ENCODE measurements around the gene TSNAX.

Gene TSNAX

GRCh38 chr1:231519166-231519565 lies 9.3 kb upstream of the TSNAX start:
- DNase-seq = no peak

GRCh38 chr1:231522038-231522437 lies 6.4 kb upstream of the TSNAX start:
- no peak for DNase-seq

DNA sequence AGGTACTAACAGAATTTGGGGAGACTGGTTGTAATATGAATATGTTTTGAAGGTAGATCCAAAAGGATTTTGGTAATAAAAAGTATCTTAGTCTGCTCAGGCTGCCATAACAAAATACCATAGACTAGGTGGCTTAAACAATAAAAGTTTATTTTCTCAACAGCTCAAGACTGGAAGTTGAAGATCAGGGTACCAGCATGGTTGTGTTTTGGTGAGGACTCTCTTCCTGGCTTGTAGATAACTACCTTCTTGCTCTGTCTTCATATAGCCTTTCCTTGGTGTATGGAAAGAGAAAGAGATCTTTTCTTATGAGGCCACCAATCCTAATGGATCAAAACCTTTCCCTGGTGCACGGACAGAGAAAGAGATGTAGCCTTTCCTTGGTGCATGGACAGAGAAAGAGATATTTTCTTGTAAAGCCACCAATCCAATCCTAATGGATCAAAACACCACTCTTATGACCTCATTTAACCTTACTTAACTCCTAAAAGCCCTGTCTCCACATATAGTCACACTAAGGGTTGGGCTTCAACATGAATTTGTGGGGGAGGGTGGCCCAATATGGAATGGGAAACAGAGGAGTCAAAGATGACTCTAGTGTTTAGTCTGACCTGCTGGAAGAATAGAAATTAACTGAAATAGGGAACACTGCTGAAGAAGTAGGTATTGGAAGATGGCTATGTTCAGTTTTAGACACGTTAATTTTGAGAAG lies 5.4 kb upstream of the TSNAX start:
- DNase-seq = no peak

DNA sequence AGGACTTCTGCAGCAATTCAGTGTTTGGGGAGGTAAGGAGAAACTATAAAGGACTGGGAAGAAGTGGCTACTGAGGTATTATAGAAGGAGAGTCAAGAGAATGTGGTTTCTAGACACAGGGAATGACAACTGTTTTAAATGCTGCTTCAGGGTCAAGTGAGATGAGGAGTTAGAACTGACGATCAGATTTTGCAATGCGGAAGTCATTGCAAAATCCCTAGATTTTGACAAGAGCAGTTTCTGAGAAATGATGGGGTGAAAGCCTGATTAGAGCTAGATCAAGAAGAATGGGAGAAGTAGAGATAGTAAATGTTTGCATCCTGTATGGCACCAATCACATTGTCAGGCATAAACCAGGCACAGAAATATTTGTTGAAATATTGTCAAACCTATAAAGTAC lies 4.7 kb upstream of the TSNAX start:
- DNase-seq = no peak

GRCh38 chr1:231526536-231526935 lies 1.9 kb upstream of the TSNAX start:
- no peak for DNase-seq

GRCh38 chr1:231527586-231528171 lies 790 bp upstream of the TSNAX start:
- DNase-seq = no peak

DNA sequence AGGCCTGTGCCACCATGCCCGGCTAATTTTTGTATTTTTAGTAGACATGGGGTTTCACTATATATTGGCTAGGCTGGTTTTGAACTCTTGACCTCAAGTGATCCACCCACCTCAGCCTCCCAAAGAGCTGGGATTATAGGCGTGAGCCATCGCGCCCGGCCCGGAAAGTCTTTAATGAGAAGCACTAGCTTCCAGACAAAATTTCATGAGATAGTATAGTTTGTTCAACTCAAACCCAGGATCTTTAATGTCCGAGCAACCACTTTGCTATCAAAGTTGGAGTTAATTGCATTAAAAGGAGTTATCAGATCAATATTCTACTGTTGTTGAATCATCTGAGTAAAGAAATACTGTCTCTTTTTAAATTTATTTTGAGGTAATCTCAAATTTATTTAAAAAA lies 4.8 kb downstream of the TSNAX start:
- no peak for DNase-seq

DNA sequence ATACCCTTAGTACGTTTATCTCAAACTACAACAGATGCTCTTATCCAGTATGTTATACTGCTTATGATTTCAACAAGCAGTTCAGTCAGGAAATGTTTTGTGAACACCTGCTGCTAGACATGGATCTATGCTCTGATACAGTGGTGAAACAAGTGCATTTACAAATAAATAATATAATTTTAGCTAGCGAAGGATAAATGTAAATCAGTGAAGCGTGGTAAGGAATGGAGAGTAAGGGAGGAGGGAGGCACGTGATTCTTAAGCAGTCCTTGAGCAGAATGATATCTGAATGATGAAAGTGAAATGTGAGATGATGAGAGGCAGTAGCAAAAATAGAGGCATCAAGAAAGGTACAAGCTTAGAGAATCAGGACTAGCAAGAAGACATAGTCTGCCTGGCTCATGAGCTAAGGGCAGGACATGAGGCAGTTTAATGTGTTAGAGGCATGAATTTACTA lies 6.3 kb downstream of the TSNAX start:
- DNase-seq = no peak

GRCh38 chr1:231536099-231536498 lies 7.6 kb downstream of the TSNAX start:
- DNase-seq = no peak

DNA sequence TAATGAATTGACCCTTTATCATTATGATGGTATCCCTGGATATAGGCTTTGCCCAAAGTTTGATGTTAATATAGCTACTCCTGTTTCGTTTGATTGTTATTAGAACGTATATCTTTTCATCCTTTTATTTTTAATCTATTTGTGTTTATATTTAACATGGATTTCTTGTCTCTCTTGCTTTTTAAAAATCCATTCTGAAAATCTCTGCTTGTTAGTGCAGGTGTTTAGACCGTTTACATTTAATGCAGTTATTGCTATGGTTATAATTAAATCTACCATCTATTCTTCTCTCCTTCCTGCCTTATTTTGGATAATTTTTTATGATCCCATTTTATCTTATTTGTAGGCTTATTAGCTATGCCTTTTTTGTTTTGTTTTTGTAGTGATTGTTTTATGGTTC lies 12.4 kb downstream of the TSNAX start:
- no peak for DNase-seq

DNA sequence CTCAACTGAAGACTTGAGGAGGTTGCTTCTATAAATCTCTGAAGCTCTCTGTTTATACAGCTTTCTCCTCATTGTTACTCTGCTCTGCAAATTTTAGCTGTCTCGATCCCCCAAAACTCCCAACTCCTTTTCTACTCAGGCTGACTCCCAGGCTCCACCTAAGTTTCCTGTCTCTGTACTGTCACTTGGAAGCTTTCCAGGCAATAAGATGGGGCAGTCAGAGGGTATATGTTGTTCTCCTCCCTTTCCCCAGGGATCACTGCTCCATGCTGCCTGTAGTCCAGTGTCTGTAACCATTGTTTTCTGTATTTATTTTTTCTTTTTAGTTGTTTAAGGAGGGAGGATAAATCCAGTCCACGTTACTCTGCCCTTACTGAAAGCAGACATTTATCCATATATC lies 13.4 kb downstream of the TSNAX start:
- no peak for DNase-seq

DNA sequence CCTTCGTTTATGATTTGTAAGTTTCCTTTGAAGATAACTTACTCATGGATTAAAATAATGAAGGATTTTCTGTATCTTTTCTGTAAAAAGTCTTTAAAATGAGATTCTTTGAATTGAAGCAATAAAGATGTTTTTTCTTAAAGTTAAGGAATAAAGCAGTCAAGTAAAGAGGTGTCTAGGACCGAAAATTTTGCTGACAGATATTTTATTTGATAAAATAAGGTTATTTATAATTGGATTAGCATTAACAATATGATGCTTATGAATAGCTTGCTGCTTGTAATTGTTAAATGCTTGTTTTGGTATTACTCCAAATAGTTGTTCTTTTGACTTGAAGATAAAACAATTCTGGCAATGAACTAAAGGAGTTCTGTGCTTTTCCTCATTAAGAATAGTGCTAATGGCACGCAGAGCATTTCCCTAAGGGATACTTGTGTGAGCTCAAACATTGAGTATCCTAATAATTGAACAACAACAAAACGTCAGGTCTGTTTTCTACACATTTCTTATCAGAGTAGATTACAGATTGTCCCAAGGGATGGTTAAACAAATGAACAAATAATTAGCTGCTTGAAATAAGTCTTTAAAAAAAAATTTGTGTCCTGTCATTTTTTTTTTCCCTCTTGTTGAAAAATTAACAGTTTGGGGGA lies 16.6 kb downstream of the TSNAX start:
- no peak for DNase-seq

DNA sequence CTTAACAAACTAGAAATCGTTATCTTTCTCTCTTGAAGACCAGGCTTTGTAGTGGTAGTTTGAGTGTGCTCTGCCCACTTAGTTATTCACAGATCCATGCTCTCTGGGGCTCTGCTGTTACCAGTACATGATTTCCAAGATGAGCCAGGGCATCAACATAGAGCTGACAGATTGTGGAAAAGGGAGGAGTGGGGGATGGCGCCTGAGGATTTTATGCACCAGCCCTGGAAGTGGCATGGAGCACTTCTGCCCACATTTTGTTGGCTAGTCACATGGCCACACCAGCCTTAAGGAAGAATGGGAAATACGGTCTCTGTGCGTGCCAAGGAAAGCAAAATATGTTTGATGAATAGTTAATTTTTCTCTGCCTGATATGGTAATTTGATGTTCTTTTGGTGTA lies 18.2 kb downstream of the TSNAX start:
- no peak for DNase-seq

DNA sequence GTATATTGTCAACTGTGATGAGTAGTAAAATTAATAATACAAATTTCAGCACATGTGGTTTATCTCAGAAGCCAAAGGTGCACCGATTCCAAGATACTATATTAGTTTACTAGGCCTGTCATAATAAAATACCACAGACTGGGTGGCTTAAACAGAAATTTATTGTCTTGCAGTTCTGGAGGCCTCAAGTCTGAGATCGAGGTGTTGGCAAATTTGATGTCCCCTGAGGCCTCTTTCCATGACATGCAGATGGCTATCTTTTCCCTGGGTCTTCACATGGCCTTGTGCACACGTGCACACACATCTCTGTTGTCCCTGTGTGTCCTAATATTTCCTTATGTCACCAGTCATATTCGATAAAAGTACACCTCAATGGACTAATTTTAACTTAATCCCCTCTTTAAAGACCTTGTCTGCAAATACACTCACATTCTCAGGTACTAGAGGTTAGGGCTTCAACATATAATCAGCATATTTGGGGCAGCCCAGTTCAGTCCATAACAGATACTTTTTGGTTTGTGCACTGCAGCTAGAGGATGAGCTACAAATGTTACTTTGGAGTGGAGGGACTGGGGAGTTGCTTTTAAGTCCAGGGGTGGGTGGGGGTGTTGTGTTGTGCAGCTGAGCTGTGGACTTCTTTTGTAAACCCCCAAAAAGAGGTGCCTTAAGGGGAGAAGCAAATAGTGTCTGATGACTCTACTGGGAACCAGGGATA lies 21.4 kb downstream of the TSNAX start:
- no peak for DNase-seq

GRCh38 chr1:231550448-231550781 lies 21.9 kb downstream of the TSNAX start:
- DNase-seq = no peak

GRCh38 chr1:231553320-231553719 lies 24.9 kb downstream of the TSNAX start:
- DNase-seq = no peak

GRCh38 chr1:231554969-231555368 lies 26.5 kb downstream of the TSNAX start:
- DNase-seq = no peak

DNA sequence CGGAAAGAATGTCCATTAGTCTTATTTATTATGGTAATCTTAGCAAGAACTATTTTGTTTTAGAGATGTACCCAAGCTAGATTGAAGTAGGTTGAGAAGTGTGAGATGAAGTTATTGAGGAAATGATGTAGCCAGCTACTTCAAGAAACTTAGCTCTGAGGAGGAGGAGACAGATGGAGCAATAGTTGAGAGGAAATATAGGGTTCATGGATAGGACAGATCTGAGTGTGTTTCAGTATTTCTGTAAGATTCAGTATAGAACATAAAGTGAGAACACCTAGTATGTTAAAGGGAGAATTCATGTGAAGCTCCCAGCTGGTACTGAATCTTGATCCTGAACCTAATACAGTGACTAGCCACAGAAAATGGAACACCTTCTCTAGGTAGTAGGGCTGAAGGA lies 28.9 kb downstream of the TSNAX start:
- DNase-seq = no peak

- no peak for DNase-seq
These were observed 29.6 kb downstream of the TSNAX start for GRCh38 chr1:231557898-231558707.

- no peak for DNase-seq
These were observed 30.3 kb downstream of the TSNAX start for GRCh38 chr1:231558708-231559185.

- no peak for DNase-seq
These were observed 33.3 kb downstream of the TSNAX start for GRCh38 chr1:231561647-231562383.

GRCh38 chr1:231563247-231563646 lies 34.8 kb downstream of the TSNAX start:
- no peak for DNase-seq

Data from NCI-H2081 treated with DMSO at 0.1 percent for 48 hours (cell line).